ENCODE data around the gene SARDH. TPM values are rescaled to one million over a fixed set of nuclear protein-coding genes. Genes with fewer than 3 reads are reported as not detected.

Gene SARDH
- polyA plus RNA-seq, 1 donor (not counting 4 experiments of a cell fraction or from before 2014, with no cell fraction given), result 0.03 TPM

DNA sequence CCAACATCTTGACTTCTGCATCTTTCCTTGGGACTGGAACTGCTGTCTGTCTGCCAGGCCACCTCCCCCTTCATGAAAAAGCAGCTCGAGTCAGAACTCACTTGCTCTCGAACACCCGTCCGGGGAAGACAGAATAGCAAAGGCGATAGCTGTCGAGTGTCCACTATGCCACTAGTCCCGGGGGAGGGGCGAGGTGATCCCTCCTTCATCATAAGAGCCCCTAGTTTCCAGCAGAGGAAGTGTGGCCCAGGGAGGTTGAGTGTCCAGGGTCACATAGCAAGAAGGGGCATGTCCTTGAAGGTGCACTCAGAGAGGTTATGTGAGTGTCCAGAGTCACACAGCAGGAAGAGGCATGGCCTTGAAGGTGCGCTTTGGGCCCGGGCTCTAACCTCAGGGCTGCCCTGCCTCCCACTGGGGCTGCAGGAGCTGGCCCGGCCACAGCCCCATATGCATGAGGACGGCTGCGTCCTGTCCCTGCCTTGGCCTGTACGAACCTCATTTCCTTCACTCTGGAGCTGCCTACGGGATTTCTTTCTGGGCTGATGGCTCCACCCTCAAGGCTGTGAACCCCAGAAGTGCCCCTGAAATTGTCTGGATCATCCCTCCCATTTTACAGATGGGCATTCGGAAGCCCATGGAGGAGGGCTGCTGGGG is 95.3 kb downstream of the SARDH start:
- H3K27ac ChIP-seq (ENCODE audit: control insufficient read depth, insufficient read depth, low read length), result no peak overlapping the region
- no peaks in the 10 kb centered on the region for H3K36me3 ChIP-seq (ENCODE audit: control insufficient read depth in 2 of 2, extremely low read depth in 1 of 2, insufficient read depth in 2 of 2, low read length in 2 of 2)
- FAIRE-seq (no peak), DNase-seq (ENCODE audit: low read depth, low spot score) (no peak)
- no peaks in the 10 kb centered on the region for H3K9me3 ChIP-seq (ENCODE audit: control insufficient read depth, low read depth, low read length)
- H3K4me2 ChIP-seq (ENCODE audit: control insufficient read depth, extremely low read depth, insufficient read depth, low read depth, low read length), result no peak overlapping the region
- H3K27me3 ChIP-seq (ENCODE audit: control insufficient read depth, extremely low read depth, insufficient read depth, low read length), result peaks cover 14% of the 10 kb centered on the region
- H3K79me2 ChIP-seq (ENCODE audit: control insufficient read depth, insufficient read depth, low read length), result no peaks in the 10 kb centered on the region
- no peak overlapping the region for H3K9ac ChIP-seq (ENCODE audit: control insufficient read depth, extremely low read depth, insufficient read depth, low read length)
- H2AFZ ChIP-seq (ENCODE audit: control insufficient read depth, low read length), result no peak overlapping the region
- no peak overlapping the region for H3K4me3 ChIP-seq (ENCODE audit: control insufficient read depth in 2 of 3, extremely low read depth in 1 of 3, insufficient read depth in 2 of 3, low read depth in 1 of 3, low read length in 3 of 3)
- no peaks in the 10 kb centered on the region for H3K9me1 ChIP-seq (ENCODE audit: control insufficient read depth, extremely low read depth, insufficient read depth, low read length)
- dilution Hi-C loops (cut with MboI; ENCODE audit: extremely low pct_ligation_motif_present, low sequenced_read_pairs), result no loop called here
- no peaks in the 10 kb centered on the region for H3K4me1 ChIP-seq (ENCODE audit: control insufficient read depth, extremely low read depth, insufficient read depth, low read length)
- H4K20me1 ChIP-seq (ENCODE audit: control insufficient read depth, extremely low read depth, insufficient read depth, low read length), result no peaks in the 10 kb centered on the region
- TF ChIP-seq CTCF (optimal IDR thresholded peaks at IDR 0.05 in 1 of 3, IDR thresholded peaks at IDR 0.05 in 1 of 3, conservative IDR thresholded peaks at IDR 0.05 in 1 of 3; ENCODE audit: extremely low read depth in 1 of 3, insufficient read depth in 2 of 3, low read length in 3 of 3) (no peak), EZH2 (IDR thresholded peaks at IDR 0.05; ENCODE audit: low read length) (no peak)

- no peak for DNase-seq (ENCODE audit: low read depth, low spot score)
- H3K79me2 ChIP-seq (ENCODE audit: control insufficient read depth, insufficient read depth, low read length), result no peaks in the 10 kb centered on the region
- H3K4me3 ChIP-seq (ENCODE audit: control insufficient read depth in 2 of 3, extremely low read depth in 1 of 3, insufficient read depth in 2 of 3, low read depth in 1 of 3, low read length in 3 of 3), result no peak overlapping the region
- H3K9ac ChIP-seq (ENCODE audit: control insufficient read depth, extremely low read depth, insufficient read depth, low read length), result no peak overlapping the region
- H3K9me3 ChIP-seq (ENCODE audit: control insufficient read depth, low read depth, low read length), result no peaks in the 10 kb centered on the region
- no peak for TF ChIP-seq CTCF (optimal IDR thresholded peaks at IDR 0.05 in 1 of 3, IDR thresholded peaks at IDR 0.05 in 1 of 3, conservative IDR thresholded peaks at IDR 0.05 in 1 of 3; ENCODE audit: extremely low read depth in 1 of 3, insufficient read depth in 2 of 3, low read length in 3 of 3)
- no peak for TF ChIP-seq EZH2 (IDR thresholded peaks at IDR 0.05; ENCODE audit: low read length)
- dilution Hi-C loops (cut with MboI; ENCODE audit: extremely low pct_ligation_motif_present, low sequenced_read_pairs), result no loop called here
- H3K27ac ChIP-seq (ENCODE audit: control insufficient read depth, insufficient read depth, low read length), result no peak overlapping the region
- H4K20me1 ChIP-seq (ENCODE audit: control insufficient read depth, extremely low read depth, insufficient read depth, low read length), result no peaks in the 10 kb centered on the region
- H3K27me3 ChIP-seq (ENCODE audit: control insufficient read depth, extremely low read depth, insufficient read depth, low read length), result peaks cover 6% of the 10 kb centered on the region
- no peaks in the 10 kb centered on the region for H3K4me1 ChIP-seq (ENCODE audit: control insufficient read depth, extremely low read depth, insufficient read depth, low read length)
- H3K4me2 ChIP-seq (ENCODE audit: control insufficient read depth, extremely low read depth, insufficient read depth, low read depth, low read length), result no peak overlapping the region
- no peak for FAIRE-seq
- no peaks in the 10 kb centered on the region for H3K36me3 ChIP-seq (ENCODE audit: control insufficient read depth in 2 of 2, extremely low read depth in 1 of 2, insufficient read depth in 2 of 2, low read length in 2 of 2)
- H3K9me1 ChIP-seq (ENCODE audit: control insufficient read depth, extremely low read depth, insufficient read depth, low read length), result no peaks in the 10 kb centered on the region
- no peak overlapping the region for H2AFZ ChIP-seq (ENCODE audit: control insufficient read depth, low read length)
These were observed 96.1 kb downstream of the SARDH start for GRCh38 chr9:133641861-133642595.

Data from keratinocyte (primary cell).